ENCODE data around the gene GRPEL1.

DNA sequence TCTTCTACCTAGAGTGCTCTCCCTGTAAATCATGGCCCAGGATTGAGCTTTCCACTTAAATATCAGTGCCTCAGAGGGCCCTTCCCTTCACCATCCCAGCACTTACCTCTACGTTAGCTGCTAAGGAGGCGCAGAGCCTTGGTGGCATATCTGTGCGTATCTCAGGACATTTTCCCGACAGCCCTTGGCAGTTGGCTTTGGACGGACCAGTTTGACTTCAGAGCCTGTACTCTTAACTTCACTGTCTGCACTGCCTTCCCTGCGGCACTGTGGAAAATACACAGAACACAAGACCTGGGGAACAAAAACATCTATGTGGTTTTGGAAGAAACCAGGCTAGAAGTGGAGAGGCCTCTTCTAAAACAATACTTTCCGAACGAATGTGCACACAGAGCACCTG lies 22.3 kb downstream of the GRPEL1 start:
- TF ChIP-seq, protein P1, sequence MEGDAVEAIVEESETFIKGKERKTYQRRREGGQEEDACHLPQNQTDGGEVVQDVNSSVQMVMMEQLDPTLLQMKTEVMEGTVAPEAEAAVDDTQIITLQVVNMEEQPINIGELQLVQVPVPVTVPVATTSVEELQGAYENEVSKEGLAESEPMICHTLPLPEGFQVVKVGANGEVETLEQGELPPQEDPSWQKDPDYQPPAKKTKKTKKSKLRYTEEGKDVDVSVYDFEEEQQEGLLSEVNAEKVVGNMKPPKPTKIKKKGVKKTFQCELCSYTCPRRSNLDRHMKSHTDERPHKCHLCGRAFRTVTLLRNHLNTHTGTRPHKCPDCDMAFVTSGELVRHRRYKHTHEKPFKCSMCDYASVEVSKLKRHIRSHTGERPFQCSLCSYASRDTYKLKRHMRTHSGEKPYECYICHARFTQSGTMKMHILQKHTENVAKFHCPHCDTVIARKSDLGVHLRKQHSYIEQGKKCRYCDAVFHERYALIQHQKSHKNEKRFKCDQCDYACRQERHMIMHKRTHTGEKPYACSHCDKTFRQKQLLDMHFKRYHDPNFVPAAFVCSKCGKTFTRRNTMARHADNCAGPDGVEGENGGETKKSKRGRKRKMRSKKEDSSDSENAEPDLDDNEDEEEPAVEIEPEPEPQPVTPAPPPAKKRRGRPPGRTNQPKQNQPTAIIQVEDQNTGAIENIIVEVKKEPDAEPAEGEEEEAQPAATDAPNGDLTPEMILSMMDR (IDR thresholded peaks at IDR 0.05), result no peak
- TF ChIP-seq POLR2A (IDR thresholded peaks at IDR 0.05) (no peak), POLR2AphosphoS5 (IDR thresholded peaks at IDR 0.05; ENCODE audit: insufficient read depth in 1 of 2, low read depth in 1 of 2) (no peak)

Data from vagina (tissue), 2 donors.